ENCODE measurements around the gene IRAK3.
"Not testable (repeated sequence)": the region's sequence is repeated elsewhere in the genome, so short reads cannot be mapped to it uniquely, and the experiment has no call there.

The IRAK3 gene

DNA sequence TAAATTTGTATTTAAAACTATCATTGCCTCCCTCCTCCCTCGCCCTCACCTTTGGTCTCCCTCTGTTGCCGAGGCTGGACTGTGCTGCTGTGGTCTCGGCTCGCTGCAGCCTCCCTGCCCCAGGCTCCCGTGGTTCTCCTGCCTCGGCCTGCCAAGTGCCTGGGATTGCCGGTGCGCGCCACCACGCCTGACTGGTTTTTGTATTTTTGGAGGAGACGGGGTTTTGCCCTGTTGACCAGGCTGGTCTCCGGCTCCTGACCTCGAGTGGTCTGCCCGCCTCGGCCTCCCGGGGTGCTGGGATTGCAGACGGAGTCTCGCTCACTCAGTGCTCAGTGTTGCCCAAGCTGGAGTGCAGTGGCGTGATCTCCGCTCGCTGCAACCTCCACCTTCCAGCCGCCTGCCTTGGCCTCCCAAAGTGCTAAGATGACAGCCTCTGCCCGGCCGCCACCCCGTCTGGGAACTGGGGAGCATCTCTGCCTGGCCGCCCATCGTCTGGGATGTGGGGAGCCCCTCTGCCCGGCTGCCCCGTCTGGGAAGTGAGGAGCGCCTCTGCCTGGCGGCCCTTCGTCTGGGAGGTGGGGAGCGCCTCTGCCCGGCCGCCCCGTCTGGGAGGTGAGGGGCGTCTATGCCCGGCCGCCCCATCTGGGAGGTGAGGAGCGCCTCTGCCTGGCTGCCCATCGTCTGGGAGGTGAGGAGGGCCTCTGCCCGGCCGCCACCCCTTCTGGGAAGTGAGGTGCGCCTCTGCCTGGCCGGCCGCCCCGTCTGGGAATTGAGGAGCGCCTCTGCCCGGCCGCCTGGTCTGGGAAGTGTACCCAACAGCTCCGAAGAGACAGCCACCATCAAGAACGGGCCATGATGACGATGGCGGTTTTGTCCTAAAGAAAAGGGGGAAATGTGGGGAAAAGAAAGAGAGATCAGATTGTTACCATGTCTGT lies 14.4 kb upstream of the IRAK3 start:
- not testable (repeated sequence) for DNase-seq

DNA sequence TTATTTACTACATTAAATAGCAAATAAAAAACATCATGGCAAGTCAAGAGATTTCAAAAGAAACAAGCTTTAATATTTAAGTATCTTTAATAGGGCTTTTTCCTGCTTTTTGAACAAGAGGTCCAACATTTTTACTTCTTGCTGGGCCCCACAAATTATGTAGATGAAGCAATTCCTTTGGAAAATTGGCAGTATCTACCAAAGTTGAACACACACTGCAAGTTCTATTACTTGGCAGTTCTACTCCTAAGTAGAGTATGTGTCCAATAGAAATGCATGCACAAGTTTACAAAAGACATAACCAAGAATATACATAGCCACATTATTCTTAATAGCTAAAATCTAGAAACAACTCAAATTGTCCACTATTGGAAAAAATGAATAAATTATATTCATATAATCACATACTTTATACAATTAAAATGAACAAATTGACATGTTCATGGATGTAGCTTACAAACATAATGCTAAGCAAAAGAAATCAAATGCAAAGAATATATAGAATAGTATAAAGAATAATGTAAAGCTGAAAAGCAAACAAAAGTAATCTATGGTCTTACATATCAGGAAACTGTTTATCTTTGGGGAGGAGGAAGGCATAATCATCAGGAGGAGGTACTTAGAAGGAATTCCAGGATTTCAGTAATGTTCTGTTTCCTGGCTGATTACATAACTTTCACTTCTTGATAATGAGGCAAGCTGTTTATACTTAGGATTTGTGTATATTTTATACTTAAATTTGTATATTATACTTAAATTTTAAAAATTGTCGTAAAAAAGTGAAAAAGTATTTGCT lies 12.7 kb upstream of the IRAK3 start:
- no peak for DNase-seq

GRCh38 chr12:66182956-66183355 lies 6.1 kb upstream of the IRAK3 start:
- DNase-seq: no peak

DNA sequence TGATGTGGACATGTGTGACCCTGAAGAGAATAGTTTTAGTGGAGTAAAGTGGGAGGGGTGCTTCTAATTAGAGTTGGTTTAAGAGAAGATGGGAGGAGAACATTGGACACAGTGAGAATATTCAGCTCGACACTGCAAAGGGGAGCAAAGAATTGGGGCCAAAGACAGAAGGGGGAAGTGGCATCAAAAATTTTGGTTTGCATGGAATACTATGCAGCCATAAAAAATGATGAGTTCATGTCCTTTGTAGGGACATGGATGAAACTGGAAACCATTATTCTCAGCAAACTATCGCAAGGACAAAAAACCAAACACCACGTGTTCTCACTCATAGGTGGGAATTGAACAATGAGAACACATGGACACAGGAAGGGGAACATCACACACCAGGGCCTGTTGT lies 4.2 kb upstream of the IRAK3 start:
- not testable (repeated sequence) for DNase-seq

GRCh38 chr12:66187036-66187435 lies 2.0 kb upstream of the IRAK3 start:
- DNase-seq: no peak

DNA sequence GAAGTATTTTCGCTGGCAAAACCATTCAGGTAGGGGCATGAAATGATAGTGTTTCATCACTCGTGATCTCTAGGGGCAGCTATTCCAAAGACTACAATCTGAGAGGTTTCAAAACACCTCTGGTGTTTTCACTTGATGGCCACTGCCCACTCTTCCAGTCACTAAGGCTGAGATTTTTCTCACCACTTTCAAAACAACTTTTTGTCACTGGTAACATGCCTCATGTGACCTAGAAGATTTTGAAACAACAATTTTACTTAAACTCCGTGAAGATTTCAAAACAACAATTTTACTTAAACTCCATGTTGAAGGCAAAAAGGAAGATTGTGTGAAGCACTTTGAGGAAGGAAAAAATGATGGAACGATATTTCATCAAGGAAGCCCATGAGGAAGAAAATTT lies 1.2 kb upstream of the IRAK3 start:
- DNase-seq: no peak

DNA sequence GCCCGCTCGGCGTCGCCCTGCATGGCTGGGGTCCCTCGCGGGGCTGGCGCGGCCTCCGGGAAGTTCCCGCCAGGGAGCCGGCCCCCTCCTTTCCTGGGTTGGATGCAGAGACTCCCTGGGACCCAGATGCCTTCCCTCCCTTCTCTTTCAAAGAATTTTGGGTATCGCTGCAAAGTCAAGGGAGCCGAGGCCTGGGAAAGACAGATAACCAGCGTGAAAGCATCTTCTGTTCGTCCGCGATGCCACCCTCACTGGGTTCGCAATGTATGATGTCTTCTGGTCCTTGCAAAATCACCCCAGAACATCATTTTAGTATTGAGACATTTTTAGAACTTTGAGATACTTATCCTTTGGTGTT lies 451 bp downstream of the IRAK3 start:
- DNase-seq: no peak

GRCh38 chr12:66189889-66190288 lies 875 bp downstream of the IRAK3 start:
- DNase-seq: no peak

- no peak for DNase-seq
These were observed 1.7 kb downstream of the IRAK3 start for GRCh38 chr12:66190519-66191370.

DNA sequence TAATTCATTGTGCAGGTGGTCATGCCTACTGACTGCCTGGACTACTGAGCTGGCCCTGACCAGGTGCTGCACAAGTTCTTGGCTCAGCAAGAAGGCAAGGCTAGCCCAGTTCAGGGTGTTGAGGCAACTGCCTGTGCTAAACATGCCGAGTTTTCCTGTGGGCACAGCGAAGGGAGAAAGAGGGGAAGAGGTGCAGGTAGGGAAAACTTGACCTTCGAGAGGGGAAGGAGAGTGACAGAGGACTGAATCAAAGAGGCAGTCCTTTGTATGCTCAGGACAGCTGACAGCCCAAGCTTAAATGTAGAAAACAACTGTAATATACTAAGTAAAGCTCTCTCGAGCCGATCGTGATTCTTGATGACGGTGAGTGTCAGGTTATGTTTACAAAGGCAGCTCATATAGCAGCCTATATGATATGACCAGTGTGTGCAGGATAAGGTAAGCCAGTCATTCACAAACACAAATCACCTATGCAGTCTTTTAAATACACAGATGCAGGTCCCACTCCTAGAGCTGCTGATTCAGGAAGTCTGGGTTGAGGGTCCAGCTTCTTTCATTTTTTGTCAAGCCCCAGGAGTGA lies 2.6 kb downstream of the IRAK3 start:
- DNase-seq: no peak

DNA sequence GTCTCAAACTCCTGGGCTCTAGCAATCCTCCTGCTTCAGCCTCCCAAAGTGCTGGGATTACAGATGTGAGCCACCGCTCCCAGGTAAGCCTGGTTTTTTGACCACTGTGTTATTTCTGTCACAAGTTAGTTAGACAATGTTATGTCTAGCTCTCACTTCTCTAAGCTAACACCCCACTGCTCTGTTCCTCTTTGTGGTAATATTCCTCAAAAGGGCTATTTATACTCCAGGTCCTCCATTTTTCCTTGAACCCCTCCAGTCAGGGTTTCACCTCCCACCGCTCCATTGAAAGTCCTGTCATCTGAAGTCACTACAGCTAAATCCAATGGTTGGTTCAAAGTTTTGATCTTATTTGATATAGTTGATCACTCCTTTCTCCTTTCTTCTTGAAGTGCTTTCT lies 5.1 kb downstream of the IRAK3 start:
- no peak for DNase-seq

- no peak for DNase-seq
These were observed 6.2 kb downstream of the IRAK3 start for GRCh38 chr12:66195242-66195641.

DNA sequence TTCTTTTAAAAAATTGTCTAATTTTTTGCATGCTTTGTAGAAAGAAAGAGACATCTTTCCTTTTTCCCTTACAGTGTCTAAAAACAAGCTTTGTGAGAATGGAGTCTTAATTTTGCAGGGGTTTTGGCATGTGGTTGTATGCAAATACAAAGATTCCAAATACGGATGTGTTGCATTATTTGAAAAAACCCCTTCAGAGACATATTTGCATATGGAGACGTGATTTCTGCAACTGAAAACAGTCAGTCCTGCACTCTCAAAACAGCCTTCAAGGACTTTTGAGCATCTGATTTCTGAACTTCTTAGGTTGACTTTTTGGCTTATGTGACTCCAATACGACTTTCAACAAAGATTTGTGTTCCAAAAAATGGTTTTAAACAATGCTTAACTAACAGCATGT lies 7.8 kb downstream of the IRAK3 start:
- no peak for DNase-seq

- DNase-seq: no peak
These were observed 8.5 kb downstream of the IRAK3 start for GRCh38 chr12:66197495-66197921.

GRCh38 chr12:66199141-66199540 lies 10.1 kb downstream of the IRAK3 start:
- no peak for DNase-seq

GRCh38 chr12:66199831-66200509 lies 11.0 kb downstream of the IRAK3 start:
- DNase-seq: no peak

- no peak for DNase-seq
These were observed 14.8 kb downstream of the IRAK3 start for GRCh38 chr12:66203820-66204219.

DNA sequence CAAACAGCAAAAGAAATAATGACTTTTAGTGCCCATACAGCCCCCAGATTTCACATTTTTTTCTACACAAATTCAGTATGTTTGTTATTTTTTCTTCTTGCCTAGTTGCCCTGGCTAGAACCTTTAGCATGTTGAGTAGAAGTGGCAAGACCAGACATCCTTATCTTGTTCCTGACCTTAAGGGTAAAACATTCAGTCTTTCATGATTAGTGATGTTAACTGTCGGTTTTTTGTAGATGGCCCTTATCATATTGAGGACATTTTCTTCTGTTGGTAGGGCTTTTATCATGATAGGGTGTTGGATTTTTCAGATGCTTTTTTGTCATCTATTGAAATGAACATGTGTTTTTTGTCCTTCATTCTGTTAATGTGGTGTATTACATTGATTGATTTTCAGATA lies 17.1 kb downstream of the IRAK3 start:
- no peak for DNase-seq

DNA sequence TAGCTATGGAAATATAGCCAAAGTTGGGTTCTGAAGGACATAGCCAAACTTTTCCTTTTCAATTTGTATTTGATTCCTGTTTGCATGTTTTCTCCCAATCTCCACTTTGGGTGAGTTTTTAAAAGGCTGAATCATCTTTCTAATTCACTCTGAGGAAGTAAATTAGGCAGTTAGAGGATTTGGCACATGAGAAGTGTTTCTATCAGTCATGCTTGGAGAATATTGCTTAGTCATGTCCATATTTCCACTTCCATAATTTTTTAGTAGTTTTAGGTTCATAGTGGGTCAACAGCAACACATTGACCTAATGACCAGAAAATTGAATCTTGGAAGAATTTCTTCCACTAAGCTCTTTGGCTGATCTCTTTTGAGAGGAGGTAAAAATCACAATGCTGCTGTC lies 21.8 kb downstream of the IRAK3 start:
- DNase-seq: no peak

- not testable (repeated sequence) for DNase-seq
These were observed 22.6 kb downstream of the IRAK3 start for GRCh38 chr12:66211573-66211972.

DNA sequence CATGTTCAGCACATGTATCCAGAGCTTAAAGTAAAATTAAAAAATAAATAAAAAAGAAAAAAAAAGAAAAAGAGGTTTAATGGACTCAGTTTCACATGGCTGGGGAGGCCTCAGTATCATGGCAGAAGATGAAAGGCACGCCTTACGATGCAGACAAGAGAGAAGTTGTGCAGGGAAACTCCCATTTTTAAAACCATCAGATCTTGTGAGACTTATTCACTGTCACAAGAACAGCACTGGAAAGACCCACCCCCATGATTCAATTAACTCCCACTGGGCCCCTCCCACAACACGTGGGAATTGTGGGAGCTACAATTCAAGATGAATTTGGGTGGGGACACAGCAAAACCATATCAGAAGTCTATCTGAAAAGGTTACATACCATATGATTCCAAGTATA lies 24.0 kb downstream of the IRAK3 start:
- DNase-seq: not testable (repeated sequence)

GRCh38 chr12:66217342-66217917 lies 28.4 kb downstream of the IRAK3 start:
- DNase-seq: no peak
